ENCODE data around the gene MTCL1.

The MTCL1 gene

DNA sequence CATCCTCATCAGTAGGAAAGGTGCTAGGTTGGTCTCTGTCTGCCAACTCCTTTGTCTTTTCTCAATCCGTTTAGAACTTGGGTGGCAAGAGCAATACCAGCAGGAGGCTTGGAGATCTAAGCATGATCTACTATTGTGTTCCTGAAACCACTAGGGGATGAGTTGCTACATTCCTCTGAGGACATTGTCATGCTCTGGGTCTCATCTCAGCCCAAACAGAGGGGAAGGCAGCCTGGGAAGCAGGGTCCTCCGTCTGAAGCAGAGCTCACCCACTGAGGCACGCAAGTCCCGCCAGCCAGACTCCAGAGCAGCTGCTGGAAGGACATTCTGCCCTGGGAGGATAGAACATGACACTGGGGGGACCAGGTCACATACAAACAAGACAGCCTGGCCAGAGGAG lies 162.9 kb downstream of the MTCL1 start:
- DNase-seq (ENCODE audit: low spot score): no peak

DNA sequence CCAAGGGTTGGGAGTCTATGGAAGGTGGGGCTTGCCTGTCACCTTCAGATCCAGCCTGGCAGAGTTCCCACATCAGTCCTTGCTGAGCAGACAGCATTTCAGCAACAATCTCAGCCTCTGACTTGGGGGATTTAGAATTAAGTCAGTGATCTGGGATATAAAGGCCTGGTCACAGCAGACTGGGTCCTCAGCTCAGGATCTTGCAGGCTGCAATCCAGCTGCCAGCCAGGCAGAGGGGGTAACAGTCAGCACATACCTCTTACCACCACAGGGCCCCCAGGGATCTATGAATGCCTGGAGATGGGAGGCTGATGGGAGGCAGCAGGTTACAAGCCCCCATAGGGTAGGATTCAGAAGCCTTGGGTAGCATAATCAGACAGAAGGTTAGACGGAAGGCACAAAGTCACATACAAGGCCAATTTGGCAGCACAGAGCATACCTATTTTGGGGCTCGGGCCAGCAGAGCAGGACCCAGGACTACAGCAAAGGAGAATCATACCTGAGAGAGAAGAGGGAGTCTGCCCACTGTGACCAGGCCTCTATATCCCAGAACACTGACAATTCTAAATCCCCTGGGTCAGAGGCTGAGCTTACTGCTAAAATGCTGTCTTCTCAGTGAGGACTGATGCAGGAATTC lies 163.5 kb downstream of the MTCL1 start:
- DNase-seq (ENCODE audit: low spot score): no peak

DNA sequence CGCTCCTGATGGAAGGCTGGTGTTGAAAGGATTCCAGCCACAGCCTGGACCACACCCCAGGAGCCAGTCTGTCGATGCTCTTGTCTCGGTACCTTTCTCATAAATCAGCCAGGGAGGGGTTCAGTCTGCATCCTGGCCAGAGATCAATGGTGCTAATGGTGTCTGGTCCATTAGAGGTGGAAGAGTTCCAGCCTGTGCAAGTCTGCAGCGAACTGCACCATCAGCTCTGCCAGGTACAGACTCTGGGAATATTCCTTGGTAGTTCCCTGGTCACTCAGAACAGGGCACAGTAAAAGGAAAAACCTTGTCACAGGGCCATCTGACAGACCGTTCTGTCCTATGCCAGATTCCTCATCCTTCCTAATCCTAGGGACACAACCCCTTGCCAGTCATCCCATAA lies 164.3 kb downstream of the MTCL1 start:
- no peak for DNase-seq (ENCODE audit: low spot score)

DNA sequence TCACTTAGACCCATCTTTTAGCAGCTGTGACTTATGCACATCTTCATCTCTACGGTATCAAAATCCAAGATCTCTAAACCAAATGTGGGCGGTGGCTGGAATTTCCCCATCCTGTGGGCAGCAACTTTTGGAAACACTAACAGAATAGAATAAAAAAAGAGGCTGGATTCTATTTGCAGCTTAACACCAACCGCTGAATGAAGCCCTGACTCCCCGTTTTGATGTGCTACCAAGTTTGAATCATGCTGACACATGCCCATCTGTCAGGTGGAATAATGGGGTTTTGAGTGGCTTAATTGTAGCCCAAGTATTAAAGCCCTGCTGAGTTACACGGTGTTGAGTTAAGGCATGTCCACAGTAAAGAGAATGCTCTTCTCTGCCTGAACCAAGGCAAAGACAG lies 165.2 kb downstream of the MTCL1 start:
- DNase-seq (ENCODE audit: low spot score): no peak

DNA sequence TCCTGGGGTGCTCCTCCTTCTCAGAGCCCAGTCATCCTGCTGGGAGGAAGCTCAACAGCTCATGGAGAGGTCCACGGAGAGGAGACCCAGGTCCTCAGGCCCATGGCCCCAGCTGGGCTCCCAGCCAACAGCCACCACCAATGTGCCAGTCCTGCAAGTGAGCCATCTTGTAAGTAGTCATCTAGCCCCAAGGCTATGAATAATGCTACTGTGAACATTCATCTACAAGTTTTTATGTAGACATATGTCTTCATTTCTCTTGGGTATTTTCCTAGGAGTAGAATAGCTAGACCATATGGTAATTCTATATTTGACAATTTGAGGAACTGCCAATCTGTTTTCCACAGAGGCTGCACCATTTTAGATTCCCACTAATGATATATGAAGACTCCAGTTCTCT lies 166.1 kb downstream of the MTCL1 start:
- no peak for DNase-seq (ENCODE audit: low spot score)

DNA sequence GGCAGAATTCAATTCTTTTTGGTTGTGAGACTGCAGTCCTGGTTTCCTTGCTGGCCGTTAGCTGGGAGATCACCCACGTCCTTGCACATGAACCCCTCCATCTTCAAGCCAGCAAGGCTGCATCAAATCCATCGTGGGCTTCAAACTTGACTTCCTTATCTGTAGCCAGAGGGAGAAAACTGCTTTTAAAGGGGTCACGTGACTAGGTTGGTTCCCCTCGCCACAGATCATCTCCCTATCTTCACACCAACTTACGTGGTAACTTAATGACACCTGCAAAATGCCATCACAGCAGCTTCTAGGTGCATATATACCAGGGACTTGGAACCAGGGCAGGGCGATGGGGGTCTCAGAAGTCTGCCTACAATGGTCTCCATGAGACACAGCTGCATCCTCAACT lies 169.5 kb downstream of the MTCL1 start:
- DNase-seq (ENCODE audit: low spot score): no peak

DNA sequence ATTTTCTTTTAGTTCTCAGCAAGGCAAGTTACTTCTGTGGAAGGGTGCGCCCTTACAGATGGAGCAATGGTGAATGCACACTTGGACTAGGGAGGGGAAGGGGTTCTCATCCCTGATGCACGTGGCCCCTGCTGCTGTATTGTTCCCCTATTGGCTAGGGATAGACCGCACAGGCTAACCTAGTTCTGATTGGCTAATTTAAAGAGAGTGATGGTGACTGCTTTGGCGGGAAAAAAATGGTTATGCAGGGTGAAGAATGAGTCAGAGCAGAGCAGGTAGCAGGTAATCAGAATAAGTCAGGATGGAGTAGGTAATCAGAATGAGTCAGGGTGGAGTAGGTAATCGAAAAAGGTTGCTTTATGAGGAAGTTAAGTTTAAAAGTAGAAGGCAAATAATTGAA lies 171.5 kb downstream of the MTCL1 start:
- DNase-seq (ENCODE audit: low spot score): no peak

DNA sequence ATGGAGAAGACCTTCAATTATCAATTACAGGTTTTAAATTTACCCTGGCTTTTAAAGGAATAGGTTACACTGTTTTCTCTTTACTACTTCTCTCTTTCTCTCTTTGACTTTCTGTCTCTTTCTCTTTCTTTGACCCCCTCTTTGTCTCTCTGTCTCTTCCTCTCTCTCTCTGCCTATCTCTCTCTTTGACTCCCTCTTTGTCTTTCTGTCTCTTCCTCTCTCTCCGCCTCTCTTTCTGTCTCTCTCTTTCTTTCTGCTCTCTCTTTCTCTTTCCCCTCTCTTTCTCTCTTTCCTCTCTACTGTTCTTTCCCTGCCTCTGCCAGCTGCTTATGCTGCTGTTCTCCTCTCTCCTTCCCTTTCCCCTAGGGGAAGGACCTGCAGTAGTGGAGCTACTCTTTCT lies 175.7 kb downstream of the MTCL1 start:
- DNase-seq (ENCODE audit: low spot score): no peak
